WTC11 (cell line): Measurements from ENCODE around the gene RECK. TPM values are rescaled to one million over a fixed set of nuclear protein-coding genes. Genes with fewer than 3 reads are reported as not detected.

Experiments used
- ATAC-seq: fragments of 200-7000 bp; cut with Tn5 transposase; 2 replicates; pipeline ENCODE4 v1.10.0; 2021; ENCODE audit warnings: mild to moderate bottlenecking, moderate library complexity
- CTCF ChIA-PET: fragments of 300-600 bp; sonication (Branson Sonifier 250); formaldehyde crosslinking; loops from one replicate; lab custom pipeline; 2021; ENCODE audit warnings: antibody characterized with exemption; lab: Charles Lee
- POLR2A ChIA-PET: fragments of 350-600 bp; sonication (Branson Sonifier 250); formaldehyde crosslinking; loops from one replicate; lab custom pipeline; 2021; ENCODE audit warnings: antibody characterized with exemption; lab: Charles Lee
- DNase-seq: peaks from one replicate; pipeline ENCODE4 v3.0.0; 2021; ENCODE audit warnings: low spot score
- H3K27ac Mint-ChIP-seq: 2 replicates; pipeline ENCODE4 v1.8.0; 2021; ENCODE audit warnings: mixed read lengths
- H3K27me3 Mint-ChIP-seq: 2 replicates; pipeline ENCODE4 v1.8.0; 2021; ENCODE audit warnings: low read depth, mild to moderate bottlenecking, moderate library complexity, mixed read lengths
- H3K36me3 Mint-ChIP-seq: 2 replicates; pipeline ENCODE4 v1.8.0; 2021; ENCODE audit warnings: mixed read lengths
- H3K4me1 Mint-ChIP-seq: 2 replicates; pipeline ENCODE4 v1.8.0; 2022; ENCODE audit warnings: mixed read lengths
- H3K4me3 Mint-ChIP-seq: 2 replicates; pipeline ENCODE4 v1.8.0; 2021; ENCODE audit warnings: mild to moderate bottlenecking, moderate library complexity, mixed read lengths
- H3K9me3 Mint-ChIP-seq: 2 replicates; pipeline ENCODE4 v1.8.0; 2021; ENCODE audit warnings: mixed read lengths
- AR ChIP-seq: fragments of 250-450 bp; sonication (Bioruptor Pico); IDR thresholded peaks from 2 replicates; pipeline ENCODE4 v1.9.0; 2021; ENCODE audit warnings: mild to moderate bottlenecking
- CBFB ChIP-seq: sonication (generic); formaldehyde crosslinking; IDR thresholded peaks from 2 replicates; pipeline ENCODE4 v1.8.1; 2022; ENCODE audit warnings: mild to moderate bottlenecking, low read depth, missing genetic modification reagents
- FOXP4 ChIP-seq: sonication (generic); formaldehyde crosslinking; IDR thresholded peaks from 2 replicates; pipeline ENCODE4 v1.8.0; 2022; ENCODE audit warnings: mild to moderate bottlenecking, missing genetic modification reagents
- GABPB1 ChIP-seq: sonication (generic); formaldehyde crosslinking; IDR thresholded peaks from 2 replicates; pipeline ENCODE4 v1.8.1; 2023; ENCODE audit warnings: mild to moderate bottlenecking, missing genetic modification reagents
- MAX ChIP-seq: sonication (generic); formaldehyde crosslinking; IDR thresholded peaks from 2 replicates; pipeline ENCODE4 v1.8.0; 2022; ENCODE audit warnings: mild to moderate bottlenecking, missing genetic modification reagents
- NFE2L1 ChIP-seq: sonication (generic); formaldehyde crosslinking; IDR thresholded peaks from 2 replicates; pipeline ENCODE4 v1.8.1; 2023; ENCODE audit warnings: missing genetic modification reagents
- PRDM15 ChIP-seq: sonication (generic); formaldehyde crosslinking; IDR thresholded peaks from 2 replicates; pipeline ENCODE4 v1.8.0; 2022; ENCODE audit warnings: missing genetic modification reagents
- RORB ChIP-seq: fragments of 250-450 bp; sonication (Bioruptor Pico); IDR thresholded peaks from 2 replicates; pipeline ENCODE4 v1.9.0; 2021; ENCODE audit warnings: mild to moderate bottlenecking
- USF2 ChIP-seq: sonication (generic); formaldehyde crosslinking; IDR thresholded peaks from 2 replicates; pipeline ENCODE4 v1.8.1; 2023; ENCODE audit warnings: mild to moderate bottlenecking, missing genetic modification reagents, moderate library complexity
- ZNF232 ChIP-seq: sonication (generic); formaldehyde crosslinking; IDR thresholded peaks from 2 replicates; pipeline ENCODE4 v1.8.0; 2022; ENCODE audit warnings: mild to moderate bottlenecking, missing genetic modification reagents
- ZNF423 ChIP-seq: fragments of 250-450 bp; sonication (Bioruptor Pico); IDR thresholded peaks from 2 replicates; pipeline ENCODE4 v2.1.2; 2022; ENCODE audit warnings: mild to moderate bottlenecking, moderate library complexity
- ZNF425 ChIP-seq: fragments of 250-450 bp; sonication (Bioruptor Pico); conservative IDR thresholded peaks from 2 replicates; pipeline ENCODE4 v1.9.0; 2021; ENCODE audit warnings: mild to moderate bottlenecking
- total RNA-seq: library from RNA; stranded (reverse); gene quantifications from 3 replicates; pipeline ENCODE4 v1.2.3, GENCODE V29; 2021

The RECK gene
- total RNA-seq, 1 experiment from 2014 or later, result 11.2 TPM

GRCh38 chr9:36138496-36138895, 101.8 kb downstream of the RECK start:
- H3K4me3 Mint-ChIP-seq, result no peak overlapping the region
- POLR2A ChIA-PET, result no interaction called here
- H3K4me1 Mint-ChIP-seq, result peaks cover 24% of the 10 kb centered on the region
- H3K27ac Mint-ChIP-seq, result no peak overlapping the region
- no peaks in the 10 kb centered on the region for H3K9me3 Mint-ChIP-seq
- H3K36me3 Mint-ChIP-seq, result no peaks in the 10 kb centered on the region
- TF ChIP-seq ZNF423 (CRISPR knock-in tag), result no peak
- H3K27me3 Mint-ChIP-seq, result peaks cover 71% of the 10 kb centered on the region
- CTCF ChIA-PET, result interaction anchor here (1.5 to 3.1 kb wide), 2 partner anchors 28 to 35 kb away, joined by 4 to 14 read pairs; no protein-coding TSS in a partner anchor
- ATAC-seq (no peak), DNase-seq (no peak)

- Mint-ChIP-seq H3K4me1 (peaks cover 24% of the 10 kb centered on the region), H3K4me3 (no peak overlapping the region), H3K9me3 (no peaks in the 10 kb centered on the region), H3K36me3 (no peaks in the 10 kb centered on the region), H3K27me3 (peaks cover 67% of the 10 kb centered on the region), H3K27ac (no peak overlapping the region)
- ChIA-PET POLR2A (no interaction called here), CTCF (interaction anchor here (1.5 to 3.1 kb wide), 3 partner anchors 27 to 36 kb away, joined by 4 to 14 read pairs (median 6); no protein-coding TSS in a partner anchor)
- DNase-seq, result no peak
- TF ChIP-seq ZNF425 (CRISPR knock-in tag) (no peak), ZNF232 (CRISPR knock-in tag) (no peak), AR (CRISPR knock-in tag) (no peak), CBFB (CRISPR knock-in tag) (no peak), FOXP4 (CRISPR knock-in tag) (no peak), NFE2L1 (CRISPR knock-in tag) (no peak), PRDM15 (CRISPR knock-in tag) (no peak), RORB (CRISPR knock-in tag) (no peak), MAX (no peak), USF2 (no peak), GABPB1 (CRISPR knock-in tag) (no peak)
- ATAC-seq, result no peak
Measured at GRCh38 chr9:36138901-36139300, 102.2 kb downstream of the RECK start.
